Neural progenitor cell (in vitro differentiated cells): Measurements from ENCODE around the gene HMGCS1.

Experiments used
- CTCF ChIP-seq: fragments of 200-600 bp; sonication (generic); IDR thresholded peaks from 2 replicates; pipeline ENCODE4 v1.5.1; 2017; ENCODE audit warnings: antibody characterized with exemption, mild to moderate bottlenecking
- EZH2 ChIP-seq: fragments of 200-600 bp; sonication (generic); IDR thresholded peaks from 2 replicates; pipeline ENCODE4 v1.6.1; 2017; ENCODE audit warnings: antibody characterized with exemption, mild to moderate bottlenecking, moderate library complexity
- EZH2phosphoT487 ChIP-seq: fragments of 200-600 bp; sonication (generic); IDR thresholded peaks from 2 replicates; pipeline ENCODE4 v1.6.1; 2017; ENCODE audit warnings: antibody characterized with exemption

GRCh38 chr5:43255704-43256103, 57.5 kb downstream of the HMGCS1 start:
- TF ChIP-seq CTCF (no peak), EZH2phosphoT487 (no peak), EZH2 (no peak)
